ENCODE results near the gene DDX54. TPM values are rescaled to one million over a fixed set of nuclear protein-coding genes. Genes with fewer than 3 reads are reported as not detected.
A peak's percentile ranks its signal among the peaks of the same experiment; 100 is the strongest.

Gene DDX54
- total RNA-seq, 1 experiment from 2014 or later = 101 TPM

DNA sequence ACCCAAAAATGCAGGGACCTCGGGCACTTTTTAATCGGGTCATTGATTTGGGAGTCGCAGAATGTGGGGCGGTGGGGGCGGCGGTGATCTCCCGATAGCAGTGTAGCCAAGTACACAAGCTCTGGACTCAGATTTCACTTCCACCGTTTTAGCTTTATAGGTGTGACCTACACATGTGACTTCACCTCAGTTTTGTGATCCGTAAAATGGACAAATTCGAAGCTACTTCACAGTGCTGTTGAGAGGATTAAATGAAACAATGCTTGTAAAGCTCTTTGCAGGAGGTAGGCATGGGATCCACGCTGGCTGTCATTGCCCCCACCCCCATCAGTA lies 721 bp upstream of the DDX54 start:
- H3K36me3 ChIP-seq (ENCODE audit: control insufficient read depth, insufficient read depth, low read length) = peaks cover 9% of the 10 kb centered on the region
- ChIA-PET POLR2A (interaction anchor here (0.6 kb wide), 1 partner anchor 20 kb away, joined by 5 read pairs; no protein-coding TSS in a partner anchor), CTCF (interaction anchor here (0.6 kb wide), 1 partner anchor 41 kb away, joined by 3 read pairs; no protein-coding TSS in a partner anchor)
- DNase-seq (ENCODE audit: low read depth, low spot score) (no peak), ATAC-seq (no peak)
- peak overlapping the region; percentile 78 to 84 for H3K4me3 ChIP-seq (ENCODE audit: low read depth in 2 of 2, low read length in 2 of 2)
- peaks cover 20% of the 10 kb centered on the region for H3K4me1 ChIP-seq (ENCODE audit: control insufficient read depth, insufficient read depth, low read length)
- intact Hi-C loops (cut with micrococcal nuclease; ENCODE audit: unreplicated experiment) (no loop called here), in situ Hi-C loops (cut with HindIII; ENCODE audit: low pct_unique_long_range_greater_than_20kb, low sequenced_read_pairs) (no loop called here)
- TF ChIP-seq, protein P1, sequence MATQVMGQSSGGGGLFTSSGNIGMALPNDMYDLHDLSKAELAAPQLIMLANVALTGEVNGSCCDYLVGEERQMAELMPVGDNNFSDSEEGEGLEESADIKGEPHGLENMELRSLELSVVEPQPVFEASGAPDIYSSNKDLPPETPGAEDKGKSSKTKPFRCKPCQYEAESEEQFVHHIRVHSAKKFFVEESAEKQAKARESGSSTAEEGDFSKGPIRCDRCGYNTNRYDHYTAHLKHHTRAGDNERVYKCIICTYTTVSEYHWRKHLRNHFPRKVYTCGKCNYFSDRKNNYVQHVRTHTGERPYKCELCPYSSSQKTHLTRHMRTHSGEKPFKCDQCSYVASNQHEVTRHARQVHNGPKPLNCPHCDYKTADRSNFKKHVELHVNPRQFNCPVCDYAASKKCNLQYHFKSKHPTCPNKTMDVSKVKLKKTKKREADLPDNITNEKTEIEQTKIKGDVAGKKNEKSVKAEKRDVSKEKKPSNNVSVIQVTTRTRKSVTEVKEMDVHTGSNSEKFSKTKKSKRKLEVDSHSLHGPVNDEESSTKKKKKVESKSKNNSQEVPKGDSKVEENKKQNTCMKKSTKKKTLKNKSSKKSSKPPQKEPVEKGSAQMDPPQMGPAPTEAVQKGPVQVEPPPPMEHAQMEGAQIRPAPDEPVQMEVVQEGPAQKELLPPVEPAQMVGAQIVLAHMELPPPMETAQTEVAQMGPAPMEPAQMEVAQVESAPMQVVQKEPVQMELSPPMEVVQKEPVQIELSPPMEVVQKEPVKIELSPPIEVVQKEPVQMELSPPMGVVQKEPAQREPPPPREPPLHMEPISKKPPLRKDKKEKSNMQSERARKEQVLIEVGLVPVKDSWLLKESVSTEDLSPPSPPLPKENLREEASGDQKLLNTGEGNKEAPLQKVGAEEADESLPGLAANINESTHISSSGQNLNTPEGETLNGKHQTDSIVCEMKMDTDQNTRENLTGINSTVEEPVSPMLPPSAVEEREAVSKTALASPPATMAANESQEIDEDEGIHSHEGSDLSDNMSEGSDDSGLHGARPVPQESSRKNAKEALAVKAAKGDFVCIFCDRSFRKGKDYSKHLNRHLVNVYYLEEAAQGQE (IDR thresholded peaks at IDR 0.05; ENCODE audit: insufficient read depth in 1 of 2, low read depth in 2 of 2, low read length in 1 of 2) = no peak
- no peak for TF ChIP-seq SIN3A (IDR thresholded peaks at IDR 0.05; ENCODE audit: borderline replicate concordance, insufficient read depth, low read depth, low read length)
- TF ChIP-seq POLR2AphosphoS5 (IDR thresholded peaks at IDR 0.05; ENCODE audit: low read depth, low read length) = no peak
- TF ChIP-seq, protein P2, sequence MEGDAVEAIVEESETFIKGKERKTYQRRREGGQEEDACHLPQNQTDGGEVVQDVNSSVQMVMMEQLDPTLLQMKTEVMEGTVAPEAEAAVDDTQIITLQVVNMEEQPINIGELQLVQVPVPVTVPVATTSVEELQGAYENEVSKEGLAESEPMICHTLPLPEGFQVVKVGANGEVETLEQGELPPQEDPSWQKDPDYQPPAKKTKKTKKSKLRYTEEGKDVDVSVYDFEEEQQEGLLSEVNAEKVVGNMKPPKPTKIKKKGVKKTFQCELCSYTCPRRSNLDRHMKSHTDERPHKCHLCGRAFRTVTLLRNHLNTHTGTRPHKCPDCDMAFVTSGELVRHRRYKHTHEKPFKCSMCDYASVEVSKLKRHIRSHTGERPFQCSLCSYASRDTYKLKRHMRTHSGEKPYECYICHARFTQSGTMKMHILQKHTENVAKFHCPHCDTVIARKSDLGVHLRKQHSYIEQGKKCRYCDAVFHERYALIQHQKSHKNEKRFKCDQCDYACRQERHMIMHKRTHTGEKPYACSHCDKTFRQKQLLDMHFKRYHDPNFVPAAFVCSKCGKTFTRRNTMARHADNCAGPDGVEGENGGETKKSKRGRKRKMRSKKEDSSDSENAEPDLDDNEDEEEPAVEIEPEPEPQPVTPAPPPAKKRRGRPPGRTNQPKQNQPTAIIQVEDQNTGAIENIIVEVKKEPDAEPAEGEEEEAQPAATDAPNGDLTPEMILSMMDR (IDR thresholded peaks at IDR 0.05) = no peak
- no peak for TF ChIP-seq TCF7L2 (IDR thresholded peaks at IDR 0.05; ENCODE audit: low read depth, low read length)
- no peaks in the 10 kb centered on the region for H3K9me3 ChIP-seq (ENCODE audit: control insufficient read depth, insufficient read depth, low read depth, low read length)
- no peaks in the 10 kb centered on the region for H3K27me3 ChIP-seq (ENCODE audit: control insufficient read depth, insufficient read depth, low read length)
- H3K27ac ChIP-seq (ENCODE audit: low read length) = peak overlapping the region; percentile 77
- BruUV-seq (replicated peaks) = no TSS peak

DNA sequence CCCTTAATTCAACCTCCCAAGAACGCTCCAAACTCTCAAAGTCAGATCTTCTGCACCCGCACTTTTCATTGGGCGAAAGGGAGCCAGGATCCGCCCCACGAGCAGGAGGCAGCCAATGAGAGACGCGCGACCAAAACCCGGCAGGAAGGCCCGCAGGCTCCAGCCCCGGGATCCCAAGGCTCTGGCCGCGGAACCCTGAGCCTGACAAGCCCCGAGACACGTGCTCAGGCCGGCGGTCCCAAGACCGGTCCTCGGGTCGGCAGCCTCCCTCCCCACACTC lies 438 bp downstream of the DDX54 start:
- ATAC-seq (peak; percentile 94), DNase-seq (ENCODE audit: low read depth, low spot score) (no peak)
- POLR2A ChIA-PET = no interaction called here
- H3K36me3 ChIP-seq (ENCODE audit: control insufficient read depth, insufficient read depth, low read length) = peaks cover 14% of the 10 kb centered on the region
- H3K27me3 ChIP-seq (ENCODE audit: control insufficient read depth, insufficient read depth, low read length) = no peaks in the 10 kb centered on the region
- TF ChIP-seq, protein P1 (IDR thresholded peaks at IDR 0.05; ENCODE audit: insufficient read depth in 1 of 2, low read depth in 2 of 2, low read length in 1 of 2) = no peak
- TF ChIP-seq SIN3A (IDR thresholded peaks at IDR 0.05; ENCODE audit: borderline replicate concordance, insufficient read depth, low read depth, low read length) = 0 out of 2 replicates have a peak, but pooled peaks have one; percentile 77
- BruUV-seq (replicated peaks) = TSS peak; percentile 71
- H3K9me3 ChIP-seq (ENCODE audit: control insufficient read depth, insufficient read depth, low read depth, low read length) = no peaks in the 10 kb centered on the region
- peaks cover 14% of the 10 kb centered on the region for H3K4me1 ChIP-seq (ENCODE audit: control insufficient read depth, insufficient read depth, low read length)
- in situ Hi-C loops (cut with HindIII; ENCODE audit: low pct_unique_long_range_greater_than_20kb, low sequenced_read_pairs) = no loop called here
- intact Hi-C loops (cut with micrococcal nuclease; ENCODE audit: unreplicated experiment) = no loop called here
- peak overlapping the region; percentile 77 for H3K27ac ChIP-seq (ENCODE audit: low read length)
- CTCF ChIA-PET = interaction anchor here (0.9 kb wide), 1 partner anchor 277 kb away, joined by 4 read pairs; no protein-coding TSS in a partner anchor
- peak overlapping the region; percentile 78 to 84 for H3K4me3 ChIP-seq (ENCODE audit: low read depth in 2 of 2, low read length in 2 of 2)
